ENCODE data around the gene PRR11. TPM values are rescaled to one million over a fixed set of nuclear protein-coding genes. Genes with fewer than 3 reads are reported as not detected.

Gene PRR11
- total and polyA plus RNA-seq, 2 of the 8 experiments (the other 6 are each of a cell fraction or from before 2014, with no cell fraction given) = 32.7 to 83.0 TPM

GRCh38 chr17:59167571-59168001 is 12.0 kb downstream of the PRR11 start (continued):
- TF ChIP-seq RNF2 (IDR thresholded peaks at IDR 0.05; ENCODE audit: borderline replicate concordance, low read depth, low read length, missing control alignments, poor library complexity, severe bottlenecking) (no peak), ASH2L (IDR thresholded peaks at IDR 0.05; ENCODE audit: low read length) (no peak)

Measured in H1 (cell line).